ENCODE data around the gene XCR1.
"Not testable (repeated sequence)": the region's sequence is repeated elsewhere in the genome, so short reads cannot be mapped to it uniquely, and the experiment has no call there.

The XCR1 gene

GRCh38 chr3:46001178-46001577, 26.1 kb downstream of the XCR1 start:
- TF ChIP-seq CTCF (conservative IDR thresholded peaks at IDR 0.05; ENCODE audit: low read length), result no peak
- no peak for DNase-seq (ENCODE audit: low read depth)
- H3K4me3 ChIP-seq (ENCODE audit: low read length), result no peak overlapping the region

GRCh38 chr3:45997942-45998341, 29.3 kb downstream of the XCR1 start:
- no peak overlapping the region for H3K4me3 ChIP-seq (ENCODE audit: low read length)
- no peak for TF ChIP-seq CTCF (conservative IDR thresholded peaks at IDR 0.05; ENCODE audit: low read length)
- DNase-seq (ENCODE audit: low read depth), result no peak

- H3K4me3 ChIP-seq (ENCODE audit: low read length); DNase-seq (ENCODE audit: low read depth): not testable (repeated sequence)
These were observed 29.8 kb downstream of the XCR1 start for GRCh38 chr3:45997499-45997898.

- H3K4me3 ChIP-seq (ENCODE audit: low read length), result peak within 1 kb of the TSS; percentile 91
- TF ChIP-seq CTCF (conservative IDR thresholded peaks at IDR 0.05; ENCODE audit: low read length), result no peak
- peak; percentile 83 for DNase-seq (ENCODE audit: low read depth)
These were observed 31.8 kb downstream of the XCR1 start, which contains the start of gene FYCO1 for GRCh38 chr3:45995236-45996192. FYCO1 (minus strand) TSS chr3:45995824; CDS start chr3:45984910, 10,914 bp downstream.

- H3K4me3 ChIP-seq (ENCODE audit: low read length), result peak overlapping the region; percentile 91
- TF ChIP-seq CTCF (conservative IDR thresholded peaks at IDR 0.05; ENCODE audit: low read length), result no peak
- no peak for DNase-seq (ENCODE audit: low read depth)
These were observed 32.7 kb downstream of the XCR1 start for GRCh38 chr3:45994419-45995235.

GRCh38 chr3:45993421-45994027, 33.8 kb downstream of the XCR1 start:
- no peak for TF ChIP-seq CTCF (conservative IDR thresholded peaks at IDR 0.05; ENCODE audit: low read length)
- no peak for DNase-seq (ENCODE audit: low read depth)
- no peak overlapping the region for H3K4me3 ChIP-seq (ENCODE audit: low read length)

GRCh38 chr3:45992821-45993221, 34.5 kb downstream of the XCR1 start:
- peak; percentile 100 for DNase-seq (ENCODE audit: low read depth)
- no peak overlapping the region for H3K4me3 ChIP-seq (ENCODE audit: low read length)
- no peak for TF ChIP-seq CTCF (conservative IDR thresholded peaks at IDR 0.05; ENCODE audit: low read length)
